Subcutaneous adipose tissue (tissue), 4 donors: ENCODE results near the gene PSPN. TPM values are rescaled to one million over a fixed set of nuclear protein-coding genes. Genes with fewer than 3 reads are reported as not detected.

Experiments used
- total RNA-seq, 4 donors: library from RNA; depleted of rRNA; stranded (reverse); fragments of >200 nt; gene quantifications; one replicate each; pipeline ENCODE4 v1.1.0, GENCODE V29; 2016
- TF ChIP-seq, protein P1 (sequence below): fragments of 450-650 bp; IDR thresholded peaks from one replicate; pipeline ENCODE4 v1.5.1; 2016; ENCODE audit warnings: low read depth, mild to moderate bottlenecking, control low read depth, antibody characterized with exemption, moderate library complexity

The PSPN gene
- total RNA-seq, 4 donors from 2014 or later = 0.16 to 1.5 (median 0.78) TPM

DNA sequence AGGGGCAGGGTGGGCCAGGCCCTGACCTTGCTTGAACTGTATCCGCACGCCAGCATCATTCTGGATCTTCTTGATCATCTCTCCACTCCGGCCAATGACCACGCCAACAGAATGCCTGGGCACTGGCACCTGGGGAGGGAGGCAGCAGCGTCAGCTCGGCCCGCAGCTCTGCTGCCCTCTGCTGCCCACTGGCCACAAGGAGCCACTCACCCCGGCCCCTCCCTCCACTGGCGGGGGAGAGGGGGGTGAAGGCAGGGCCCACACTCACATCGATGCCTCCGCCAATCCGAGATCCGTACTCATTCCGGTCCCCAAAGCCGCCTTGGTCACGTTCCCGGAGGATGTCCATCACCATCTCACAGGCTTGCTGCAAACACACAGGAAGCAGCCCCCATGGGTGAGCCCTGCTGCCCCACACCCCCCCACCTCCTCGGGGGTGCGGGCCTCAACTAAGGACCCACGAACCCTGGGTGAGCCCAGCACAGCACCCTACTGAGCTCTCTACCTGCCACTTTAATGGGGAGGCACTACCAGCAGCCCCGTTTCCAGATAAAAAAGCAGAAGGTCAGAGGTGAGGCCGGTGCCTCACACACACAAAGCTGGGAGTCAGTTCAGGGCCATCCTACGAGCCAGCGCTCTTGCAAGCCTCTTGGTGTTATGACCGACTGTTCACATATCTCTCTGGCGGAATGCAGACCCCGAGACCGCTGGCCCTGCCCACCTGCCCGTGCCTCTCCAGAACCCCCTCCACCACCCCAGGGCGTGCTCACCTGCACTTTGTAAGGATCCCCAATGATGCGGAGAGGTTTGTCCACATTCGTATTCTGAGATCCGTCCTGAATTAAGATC, 42.2 kb upstream of the PSPN start:
- TF ChIP-seq, protein P1, sequence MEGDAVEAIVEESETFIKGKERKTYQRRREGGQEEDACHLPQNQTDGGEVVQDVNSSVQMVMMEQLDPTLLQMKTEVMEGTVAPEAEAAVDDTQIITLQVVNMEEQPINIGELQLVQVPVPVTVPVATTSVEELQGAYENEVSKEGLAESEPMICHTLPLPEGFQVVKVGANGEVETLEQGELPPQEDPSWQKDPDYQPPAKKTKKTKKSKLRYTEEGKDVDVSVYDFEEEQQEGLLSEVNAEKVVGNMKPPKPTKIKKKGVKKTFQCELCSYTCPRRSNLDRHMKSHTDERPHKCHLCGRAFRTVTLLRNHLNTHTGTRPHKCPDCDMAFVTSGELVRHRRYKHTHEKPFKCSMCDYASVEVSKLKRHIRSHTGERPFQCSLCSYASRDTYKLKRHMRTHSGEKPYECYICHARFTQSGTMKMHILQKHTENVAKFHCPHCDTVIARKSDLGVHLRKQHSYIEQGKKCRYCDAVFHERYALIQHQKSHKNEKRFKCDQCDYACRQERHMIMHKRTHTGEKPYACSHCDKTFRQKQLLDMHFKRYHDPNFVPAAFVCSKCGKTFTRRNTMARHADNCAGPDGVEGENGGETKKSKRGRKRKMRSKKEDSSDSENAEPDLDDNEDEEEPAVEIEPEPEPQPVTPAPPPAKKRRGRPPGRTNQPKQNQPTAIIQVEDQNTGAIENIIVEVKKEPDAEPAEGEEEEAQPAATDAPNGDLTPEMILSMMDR = no peak

- TF ChIP-seq, protein P1 = no peak
These were observed 41.1 kb upstream of the PSPN start for GRCh38 chr19:6416658-6417405.

- TF ChIP-seq, protein P1 = no peak
These were observed 40.0 kb upstream of the PSPN start for GRCh38 chr19:6415591-6416190.

DNA sequence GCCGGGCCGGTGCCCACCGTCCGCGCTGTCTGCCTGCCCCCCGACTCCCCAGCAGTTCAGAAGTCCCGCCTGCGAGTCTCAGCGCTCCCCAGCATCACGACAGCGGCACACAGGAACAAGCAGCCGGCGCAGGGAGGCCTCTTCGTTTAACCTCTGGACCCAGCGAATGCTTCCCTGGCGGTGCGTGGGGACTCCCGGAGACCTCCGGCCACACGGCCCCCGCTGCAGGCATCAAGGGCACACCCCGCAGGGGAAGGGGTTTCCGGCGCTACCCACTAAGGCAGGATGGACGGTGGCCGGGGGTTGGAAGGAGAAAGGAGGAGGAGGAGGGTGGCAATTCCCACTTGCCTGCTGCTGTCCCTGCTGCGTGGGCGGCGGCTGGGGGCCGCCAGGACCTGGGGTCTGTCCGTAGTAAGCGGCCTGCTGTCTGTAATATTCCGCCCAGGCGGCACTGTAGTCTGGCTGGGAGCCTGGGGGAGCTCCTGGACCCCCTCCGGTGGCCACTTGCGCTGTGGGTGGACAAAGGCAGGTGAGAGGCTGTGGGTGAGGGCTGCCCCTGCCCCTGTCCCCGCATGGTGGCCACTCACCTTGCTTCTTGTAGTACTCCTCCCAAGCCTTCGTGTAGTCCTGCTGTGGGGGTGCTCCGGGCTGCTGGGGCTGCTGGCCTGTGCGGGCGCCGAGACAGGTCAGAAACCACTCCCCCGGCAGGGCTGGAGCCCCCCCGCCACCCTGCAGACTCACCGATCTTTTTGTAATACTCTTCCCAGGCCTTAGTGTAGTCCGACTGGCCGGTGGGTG, 39.3 kb upstream of the PSPN start:
- TF ChIP-seq, protein P1 = no peak

DNA sequence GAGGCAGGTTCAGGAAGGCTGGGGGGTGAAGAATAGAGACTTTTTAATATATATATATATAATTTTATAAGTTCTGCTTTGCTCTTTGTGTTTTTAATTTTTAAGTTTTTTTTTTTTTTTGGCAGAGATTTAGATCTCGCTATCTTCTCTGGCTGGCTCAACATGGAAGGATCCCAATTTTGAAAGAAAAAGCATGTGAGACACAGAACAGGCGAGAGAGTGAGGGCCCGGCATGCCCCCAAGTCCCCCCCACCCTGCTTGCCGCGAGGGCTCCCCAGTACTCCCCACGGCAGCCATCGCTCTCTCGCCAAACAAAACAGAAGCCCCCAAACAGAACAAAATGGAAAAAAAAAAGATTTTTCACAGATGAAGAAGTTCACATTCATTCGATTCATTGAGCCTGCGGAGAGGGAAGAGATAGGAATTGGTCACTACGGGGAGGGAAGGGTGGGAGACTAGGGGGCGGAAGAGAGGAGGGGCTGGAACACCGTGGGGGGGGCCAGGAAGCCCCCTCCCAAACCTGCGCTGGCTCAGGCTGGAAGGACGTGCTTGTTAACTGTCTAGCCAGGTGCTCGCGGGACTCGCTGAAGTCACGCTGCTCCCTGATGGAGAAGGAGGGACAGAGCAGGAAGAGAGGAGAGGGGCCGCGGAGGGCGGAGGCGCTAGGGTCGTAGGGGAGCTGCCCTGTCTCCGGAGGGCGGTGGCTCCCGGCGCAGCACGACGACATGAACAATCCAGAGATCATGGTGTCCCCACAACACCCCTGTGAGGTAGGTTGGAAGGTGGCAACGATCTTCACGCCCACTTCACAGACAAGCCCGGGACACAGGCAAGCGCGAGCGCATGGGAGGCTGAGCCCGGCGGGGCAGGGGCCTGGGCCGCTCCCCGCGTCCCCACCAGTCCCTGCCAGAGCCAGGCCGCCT, 38.2 kb upstream of the PSPN start:
- TF ChIP-seq, protein P1 = no peak

- TF ChIP-seq, protein P1 = no peak
These were observed 37.6 kb upstream of the PSPN start for GRCh38 chr19:6413291-6413690.
